ENCODE data around the gene PAX5.

DNA sequence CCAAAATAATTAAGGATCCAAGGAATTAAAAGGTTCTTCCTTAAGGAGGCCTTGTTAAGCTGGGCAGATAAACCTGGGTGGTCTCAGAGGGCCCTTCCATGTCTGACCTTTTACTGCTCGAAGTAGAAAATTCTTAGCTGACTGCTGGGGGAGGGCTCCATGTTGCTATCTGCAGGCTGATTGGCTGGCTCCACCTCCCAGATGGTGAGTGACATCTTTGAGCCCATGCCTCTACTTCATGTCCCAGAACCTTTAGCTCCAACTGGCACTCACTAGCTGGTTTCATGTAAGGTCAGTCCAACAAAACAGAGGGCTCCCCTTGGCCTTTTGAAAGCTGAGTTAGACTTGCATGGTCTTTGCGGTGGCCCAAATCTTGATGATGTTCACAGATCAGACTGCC, 188.2 kb downstream of the PAX5 start:
- TF ChIP-seq, protein P1, sequence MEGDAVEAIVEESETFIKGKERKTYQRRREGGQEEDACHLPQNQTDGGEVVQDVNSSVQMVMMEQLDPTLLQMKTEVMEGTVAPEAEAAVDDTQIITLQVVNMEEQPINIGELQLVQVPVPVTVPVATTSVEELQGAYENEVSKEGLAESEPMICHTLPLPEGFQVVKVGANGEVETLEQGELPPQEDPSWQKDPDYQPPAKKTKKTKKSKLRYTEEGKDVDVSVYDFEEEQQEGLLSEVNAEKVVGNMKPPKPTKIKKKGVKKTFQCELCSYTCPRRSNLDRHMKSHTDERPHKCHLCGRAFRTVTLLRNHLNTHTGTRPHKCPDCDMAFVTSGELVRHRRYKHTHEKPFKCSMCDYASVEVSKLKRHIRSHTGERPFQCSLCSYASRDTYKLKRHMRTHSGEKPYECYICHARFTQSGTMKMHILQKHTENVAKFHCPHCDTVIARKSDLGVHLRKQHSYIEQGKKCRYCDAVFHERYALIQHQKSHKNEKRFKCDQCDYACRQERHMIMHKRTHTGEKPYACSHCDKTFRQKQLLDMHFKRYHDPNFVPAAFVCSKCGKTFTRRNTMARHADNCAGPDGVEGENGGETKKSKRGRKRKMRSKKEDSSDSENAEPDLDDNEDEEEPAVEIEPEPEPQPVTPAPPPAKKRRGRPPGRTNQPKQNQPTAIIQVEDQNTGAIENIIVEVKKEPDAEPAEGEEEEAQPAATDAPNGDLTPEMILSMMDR (IDR thresholded peaks at IDR 0.05) = no peak
- no peak for TF ChIP-seq POLR2A (IDR thresholded peaks at IDR 0.05)
